HepG2 (cell line): ENCODE measurements around the gene KRT3. TPM values are rescaled to one million over a fixed set of nuclear protein-coding genes. Genes with fewer than 3 reads are reported as not detected.

Experiments used
- ATAC-seq: fragments of 200-7000 bp; cut with Tn5 transposase; 3 replicates; pipeline ENCODE4 v1.9.1; 2020; ENCODE audit warnings: mild to moderate bottlenecking, moderate library complexity
- BruUV-seq: library from RNA; stranded (reverse); fragments of 400-500 nt; replicated peaks from 2 replicates; lab custom pipeline; 2021; lab: Mats Ljungman, UMichigan
- CTCF ChIA-PET: fragments of 300-600 bp; formaldehyde crosslinking; extraction: SDS; loops from one replicate; lab custom pipeline; 2021; ENCODE audit warnings: low total read pairs, inconsistent platforms, low intra/inter-chr PET ratio; lab: Yijun Ruan, JAX
- POLR2A ChIA-PET: fragments of 350-600 bp; sonication (Branson Sonifier 250); formaldehyde crosslinking; loops from one replicate; lab custom pipeline; 2020; ENCODE audit warnings: antibody characterized with exemption, inconsistent platforms; lab: Yijun Ruan, JAX
- DNase-seq: peaks from one replicate; pipeline ENCODE4 v3.0.0-alpha.2; 2015; ENCODE audit warnings: low spot score
- FAIRE-seq: peaks from 3 replicates; lab custom pipeline; 2011; peaks lifted over from hg19 to GRCh38; lab: Jason Lieb, UNC
- H2AFZ ChIP-seq: one replicate; pipeline ENCODE4 v1.6.1; 2011; ENCODE audit warnings: low read length, inconsistent platforms
- H3K27ac ChIP-seq: fragments of 300-600 bp; 3 replicates; pipeline ENCODE4 v1.8.0; 2011; ENCODE audit warnings: mixed run types, mild to moderate bottlenecking, mixed read lengths, low read length, inconsistent platforms; ENCODE audit not compliant: insufficient read depth; ENCODE audit errors: extremely low read length
- H3K27me3 ChIP-seq, 2 experiments: fragments of 200-600 bp in 1 of 2; 2 replicates in 1 of 2; 3 replicates in 1 of 2; pipeline versions ENCODE4 v1.6.0 to v1.8.0; 2011; ENCODE audit warnings: low read length in 2 of 2, mild to moderate bottlenecking in 2 of 2, moderate library complexity in 2 of 2, inconsistent platforms in 1 of 2; ENCODE audit not compliant: insufficient read depth in 2 of 2, control insufficient read depth in 1 of 2
- H3K36me3 ChIP-seq, 2 experiments: fragments of 200-600 bp in 1 of 2; replicated peaks in 1 of 2; 2 replicates in 1 of 2; 3 replicates in 1 of 2; pipeline versions ENCODE4 v1.5.1 to v1.8.0; 2011; ENCODE audit warnings: low read length in 2 of 2, inconsistent platforms in 1 of 2; ENCODE audit not compliant: insufficient read depth in 2 of 2, control insufficient read depth in 1 of 2
- H3K4me1 ChIP-seq: 2 replicates; pipeline ENCODE4 v1.5.1; 2012; ENCODE audit warnings: low read length, inconsistent platforms; ENCODE audit not compliant: insufficient read depth
- H3K4me2 ChIP-seq: 2 replicates; pipeline ENCODE4 v1.6.0; 2011; ENCODE audit warnings: low read depth, low read length, inconsistent platforms
- H3K4me3 ChIP-seq, 3 experiments: fragments of 200-600 bp in 1 of 3; sonication (generic), shearing (Covaris generic) in 1 of 3; replicated peaks in 1 of 3; 2 replicates each; pipeline ENCODE4 v1.5.1; 2011 to 2016; ENCODE audit warnings: low read length in 3 of 3, inconsistent platforms in 2 of 3, low read depth in 2 of 3, mild to moderate bottlenecking in 2 of 3, control low read depth in 1 of 3, mixed read lengths in 1 of 3; ENCODE audit not compliant: insufficient read depth in 1 of 3
- H3K79me2 ChIP-seq: one replicate; pipeline ENCODE4 v1.6.1; 2011; ENCODE audit warnings: low read length, inconsistent platforms; ENCODE audit not compliant: insufficient read depth
- H3K9ac ChIP-seq: 2 replicates; pipeline ENCODE4 v1.6.0; 2011; ENCODE audit warnings: mild to moderate bottlenecking, low read depth, low read length, inconsistent platforms; ENCODE audit not compliant: insufficient read depth
- H3K9me3 ChIP-seq: 2 replicates; pipeline ENCODE4 v1.5.1; 2012; ENCODE audit warnings: mild to moderate bottlenecking, low read length
- H4K20me1 ChIP-seq: 2 replicates; pipeline ENCODE4 v1.6.0; 2011; ENCODE audit warnings: inconsistent platforms, mild to moderate bottlenecking, low read length, moderate library complexity; ENCODE audit not compliant: insufficient read depth
- CBFB ChIP-seq: sonication (generic); formaldehyde crosslinking; IDR thresholded peaks from 2 replicates; pipeline ENCODE4 v1.4.0; 2020; ENCODE audit warnings: missing genetic modification reagents
- FOXP1 ChIP-seq, 2 experiments: fragments of 450-650 bp in 1 of 2; IDR thresholded peaks; 2 replicates each; pipeline ENCODE4 v1.6.1; 2017 to 2018; ENCODE audit warnings: antibody characterized with exemption in 1 of 2
- PRDM10 ChIP-seq: sonication (generic); formaldehyde crosslinking; IDR thresholded peaks from 2 replicates; pipeline ENCODE4 v1.4.0; 2020; ENCODE audit warnings: low read depth, missing genetic modification reagents
- RBFOX2 ChIP-seq: fragments of 200-400 bp; formaldehyde crosslinking; IDR thresholded peaks from 2 replicates; pipeline ENCODE4 v1.6.1; 2017; ENCODE audit warnings: low read depth, mild to moderate bottlenecking, low read length
- SP140L ChIP-seq: sonication (generic); formaldehyde crosslinking; IDR thresholded peaks from 2 replicates; pipeline ENCODE4 v1.4.0; 2020; ENCODE audit warnings: missing genetic modification reagents, borderline replicate concordance
- SRSF9 ChIP-seq: fragments of 200-400 bp; formaldehyde crosslinking; IDR thresholded peaks from 2 replicates; pipeline ENCODE4 v1.6.1; 2018; ENCODE audit warnings: borderline replicate concordance, mild to moderate bottlenecking, low read depth, low read length; ENCODE audit not compliant: insufficient read depth, poor library complexity, severe bottlenecking
- ZKSCAN5 ChIP-seq: sonication (generic); formaldehyde crosslinking; IDR thresholded peaks from 2 replicates; pipeline ENCODE4 v1.5.1; 2020; ENCODE audit warnings: mild to moderate bottlenecking, missing genetic modification reagents
- ZNF101 ChIP-seq: sonication (generic); formaldehyde crosslinking; IDR thresholded peaks from 2 replicates; pipeline ENCODE4 v1.4.0; 2020; ENCODE audit warnings: mild to moderate bottlenecking, low read depth, missing genetic modification reagents, borderline replicate concordance
- ZNF652 ChIP-seq: IDR thresholded peaks from 2 replicates; pipeline ENCODE4 v1.6.1; 2016; ENCODE audit warnings: low read depth, borderline replicate concordance
- WGBS: methylation state at CpG from one replicate; pipeline ENCODE4 v1.1.6; 2017; ENCODE audit warnings: low lambda C conversion rate; 5-methylcytosine and 5-hydroxymethylcytosine counted together
- in situ Hi-C: cut with HindIII; loops from 2 replicates; pipeline ENCODE4 v1.10.0; 2017; ENCODE audit warnings: low pct_unique_long_range_greater_than_20kb; ENCODE audit not compliant: extremely low pct_ligation_motif_present
- intact Hi-C: fragments of 100-400 bp; cut with micrococcal nuclease; formaldehyde crosslinking; loops from one replicate; pipeline ENCODE4 v1.10.0; 2022; ENCODE audit not compliant: unreplicated experiment
- polyA plus RNA-seq, 8 experiments: library from polyadenylated mRNA; depleted of rRNA in 3 of 8; stranded (reverse) in 7 of 8; unstranded in 1 of 8; fragments of >200 nt; fragmentation: Illumina TruSeq in 4 of 8; extraction: Trizol in 4 of 8; gene quantifications; 2 replicates each; pipeline versions ENCODE4 v1.2.1 to v1.2.3, GENCODE V29; 2011 to 2016; ENCODE audit warnings: low read depth in 4 of 8, missing spikeins in 1 of 8, mixed read lengths in 1 of 8; ENCODE audit not compliant: insufficient read depth in 1 of 8
- total RNA-seq, 5 experiments: library from RNA; depleted of rRNA; stranded (reverse); fragments of >200 nt; fragmentation: Illumina TruSeq; extraction: Trizol; gene quantifications; 2 replicates each; pipeline ENCODE4 v1.2.3, GENCODE V29; 2016; ENCODE audit warnings: low read depth in 1 of 5
- TF ChIP-seq, protein P1 (sequence below): sonication (generic); formaldehyde crosslinking; IDR thresholded peaks from one replicate; pipeline ENCODE4 v1.5.1; 2020; ENCODE audit warnings: mild to moderate bottlenecking, missing genetic modification reagents; ENCODE audit errors: not compliant biosample characterization

Gene KRT3
- total and polyA plus RNA-seq, 2 of the 13 experiments (the other 11 are each of a cell fraction or from before 2014, with no cell fraction given) = not detected

GRCh38 chr12:52832985-52833905 is 37.3 kb upstream of the KRT3 start:
- Histone ChIP-seq H4K20me1 (no peaks in the 10 kb centered on the region), H3K79me2 (no peaks in the 10 kb centered on the region), H3K27me3 (peaks cover 5 to 39% of the 10 kb centered on the region in 2 experiments), H3K27ac (no peak overlapping the region), H3K4me1 (no peaks in the 10 kb centered on the region), H2AFZ (no peak overlapping the region), H3K9ac (no peak overlapping the region), H3K4me3 (no peak overlapping the region), H3K9me3 (no peaks in the 10 kb centered on the region), H3K36me3 (no peaks in the 10 kb centered on the region), H3K4me2 (no peak overlapping the region)
- BruUV-seq = no TSS peak
- ChIA-PET POLR2A (no interaction called here), CTCF (no interaction called here)
- FAIRE-seq (no peak), DNase-seq (no peak), ATAC-seq (no peak)
- in situ Hi-C loops (no loop called here), intact Hi-C loops (no loop called here)
- 49% methylated on average over 12 of the region's 20 CpGs for WGBS
- TF ChIP-seq ZNF101 (CRISPR knock-in tag) (no peak), PRDM10 (no peak), RBFOX2 (no peak), ZKSCAN5 (CRISPR knock-in tag) (no peak), SRSF9 (no peak), ZNF652 (CRISPR knock-in tag) (no peak), CBFB (CRISPR knock-in tag) (no peak), SP140L (CRISPR knock-in tag) (no peak), FOXP1 (IDR thresholded peaks at IDR 0.05) (no peak), FOXP1 (CRISPR knock-in tag; IDR thresholded peaks at IDR 0.05) (no peak)
- TF ChIP-seq, protein P1, sequence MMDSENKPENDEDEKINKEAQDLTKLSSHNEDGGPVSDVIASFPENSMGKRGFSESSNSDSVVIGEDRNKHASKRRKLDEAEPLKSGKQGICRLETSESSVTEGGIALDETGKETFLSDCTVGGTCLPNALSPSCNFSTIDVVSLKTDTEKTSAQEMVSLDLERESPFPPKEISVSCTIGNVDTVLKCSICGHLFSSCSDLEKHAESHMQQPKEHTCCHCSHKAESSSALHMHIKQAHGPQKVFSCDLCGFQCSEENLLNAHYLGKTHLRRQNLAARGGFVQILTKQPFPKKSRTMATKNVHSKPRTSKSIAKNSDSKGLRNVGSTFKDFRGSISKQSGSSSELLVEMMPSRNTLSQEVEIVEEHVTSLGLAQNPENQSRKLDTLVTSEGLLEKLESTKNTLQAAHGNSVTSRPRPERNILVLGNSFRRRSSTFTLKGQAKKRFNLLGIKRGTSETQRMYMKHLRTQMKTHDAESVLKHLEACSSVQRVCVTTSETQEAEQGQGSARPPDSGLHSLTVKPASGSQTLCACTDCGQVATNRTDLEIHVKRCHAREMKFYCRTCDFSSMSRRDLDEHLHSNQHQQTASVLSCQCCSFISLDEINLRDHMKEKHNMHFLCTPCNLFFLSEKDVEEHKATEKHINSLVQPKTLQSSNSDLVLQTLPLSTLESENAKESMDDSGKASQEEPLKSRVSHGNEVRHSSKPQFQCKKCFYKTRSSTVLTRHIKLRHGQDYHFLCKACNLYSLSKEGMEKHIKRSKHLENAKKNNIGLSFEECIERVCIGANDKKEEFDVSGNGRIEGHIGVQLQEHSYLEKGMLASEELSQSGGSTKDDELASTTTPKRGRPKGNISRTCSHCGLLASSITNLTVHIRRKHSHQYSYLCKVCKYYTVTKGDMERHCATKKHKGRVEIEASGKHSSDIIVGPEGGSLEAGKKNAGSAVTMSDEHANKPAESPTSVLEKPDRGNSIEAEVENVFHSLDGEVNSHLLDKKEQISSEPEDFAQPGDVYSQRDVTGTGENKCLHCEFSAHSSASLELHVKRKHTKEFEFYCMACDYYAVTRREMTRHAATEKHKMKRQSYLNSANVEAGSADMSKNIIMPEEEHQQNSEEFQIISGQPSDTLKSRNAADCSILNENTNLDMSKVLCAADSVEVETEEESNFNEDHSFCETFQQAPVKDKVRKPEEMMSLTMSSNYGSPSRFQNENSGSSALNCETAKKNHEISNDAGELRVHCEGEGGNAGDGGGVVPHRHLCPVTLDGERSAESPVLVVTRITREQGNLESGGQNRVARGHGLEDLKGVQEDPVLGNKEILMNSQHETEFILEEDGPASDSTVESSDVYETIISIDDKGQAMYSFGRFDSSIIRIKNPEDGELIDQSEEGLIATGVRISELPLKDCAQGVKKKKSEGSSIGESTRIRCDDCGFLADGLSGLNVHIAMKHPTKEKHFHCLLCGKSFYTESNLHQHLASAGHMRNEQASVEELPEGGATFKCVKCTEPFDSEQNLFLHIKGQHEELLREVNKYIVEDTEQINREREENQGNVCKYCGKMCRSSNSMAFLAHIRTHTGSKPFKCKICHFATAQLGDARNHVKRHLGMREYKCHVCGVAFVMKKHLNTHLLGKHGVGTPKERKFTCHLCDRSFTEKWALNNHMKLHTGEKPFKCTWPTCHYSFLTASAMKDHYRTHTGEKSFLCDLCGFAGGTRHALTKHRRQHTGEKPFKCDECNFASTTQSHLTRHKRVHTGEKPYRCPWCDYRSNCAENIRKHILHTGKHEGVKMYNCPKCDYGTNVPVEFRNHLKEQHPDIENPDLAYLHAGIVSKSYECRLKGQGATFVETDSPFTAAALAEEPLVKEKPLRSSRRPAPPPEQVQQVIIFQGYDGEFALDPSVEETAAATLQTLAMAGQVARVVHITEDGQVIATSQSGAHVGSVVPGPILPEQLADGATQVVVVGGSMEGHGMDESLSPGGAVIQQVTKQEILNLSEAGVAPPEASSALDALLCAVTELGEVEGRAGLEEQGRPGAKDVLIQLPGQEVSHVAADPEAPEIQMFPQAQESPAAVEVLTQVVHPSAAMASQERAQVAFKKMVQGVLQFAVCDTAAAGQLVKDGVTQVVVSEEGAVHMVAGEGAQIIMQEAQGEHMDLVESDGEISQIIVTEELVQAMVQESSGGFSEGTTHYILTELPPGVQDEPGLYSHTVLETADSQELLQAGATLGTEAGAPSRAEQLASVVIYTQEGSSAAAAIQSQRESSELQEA (CRISPR knock-in tag) = no peak
